ENCODE results near the gene BGN.

DNA sequence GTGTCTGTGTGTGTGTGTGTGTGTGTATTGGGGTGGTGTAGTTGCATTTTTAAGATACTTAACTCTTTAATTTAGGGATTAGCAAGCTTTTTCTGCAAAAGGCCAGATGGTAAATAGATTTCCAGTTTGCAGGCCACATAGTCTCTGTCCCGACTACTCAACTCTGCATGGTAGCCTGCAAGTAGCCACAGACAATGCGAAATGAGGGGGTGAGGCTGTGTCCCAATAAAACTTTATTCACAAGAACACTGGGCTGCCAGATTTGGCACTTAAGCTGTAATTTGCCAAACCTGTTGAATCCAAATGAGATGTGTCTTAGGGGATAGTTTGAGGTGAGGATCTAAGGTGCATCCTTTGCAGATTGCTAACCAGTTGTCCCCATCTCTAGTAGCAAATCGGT is 29.5 kb downstream of the BGN start:
- TF ChIP-seq POLR2A (IDR thresholded peaks at IDR 0.05; ENCODE audit: low read length) = no peak
- TF ChIP-seq GATA1 (IDR thresholded peaks at IDR 0.05; ENCODE audit: low read depth, low read length) = no peak

Data from erythroblast (primary cell).